ENCODE data around the gene RNGTT.

DNA sequence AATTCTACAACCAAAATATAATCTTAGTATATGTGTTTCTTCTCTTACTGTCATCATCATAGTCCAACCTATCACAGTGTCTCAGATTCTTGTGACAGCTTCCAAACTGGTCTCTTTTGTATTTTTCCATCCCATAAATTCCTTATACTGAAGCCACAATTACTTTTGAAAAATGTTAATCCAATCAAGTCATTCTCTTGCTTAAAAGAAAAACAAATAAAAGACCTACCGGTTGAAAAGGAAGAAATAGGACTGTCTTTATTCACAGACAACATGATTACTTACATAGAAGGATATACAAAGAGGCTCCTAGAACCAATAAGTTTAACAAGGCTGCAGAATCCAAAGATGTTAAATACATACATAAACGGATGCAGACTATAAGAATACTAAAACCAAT lies 339.9 kb downstream of the RNGTT start:
- TF ChIP-seq, protein P1, sequence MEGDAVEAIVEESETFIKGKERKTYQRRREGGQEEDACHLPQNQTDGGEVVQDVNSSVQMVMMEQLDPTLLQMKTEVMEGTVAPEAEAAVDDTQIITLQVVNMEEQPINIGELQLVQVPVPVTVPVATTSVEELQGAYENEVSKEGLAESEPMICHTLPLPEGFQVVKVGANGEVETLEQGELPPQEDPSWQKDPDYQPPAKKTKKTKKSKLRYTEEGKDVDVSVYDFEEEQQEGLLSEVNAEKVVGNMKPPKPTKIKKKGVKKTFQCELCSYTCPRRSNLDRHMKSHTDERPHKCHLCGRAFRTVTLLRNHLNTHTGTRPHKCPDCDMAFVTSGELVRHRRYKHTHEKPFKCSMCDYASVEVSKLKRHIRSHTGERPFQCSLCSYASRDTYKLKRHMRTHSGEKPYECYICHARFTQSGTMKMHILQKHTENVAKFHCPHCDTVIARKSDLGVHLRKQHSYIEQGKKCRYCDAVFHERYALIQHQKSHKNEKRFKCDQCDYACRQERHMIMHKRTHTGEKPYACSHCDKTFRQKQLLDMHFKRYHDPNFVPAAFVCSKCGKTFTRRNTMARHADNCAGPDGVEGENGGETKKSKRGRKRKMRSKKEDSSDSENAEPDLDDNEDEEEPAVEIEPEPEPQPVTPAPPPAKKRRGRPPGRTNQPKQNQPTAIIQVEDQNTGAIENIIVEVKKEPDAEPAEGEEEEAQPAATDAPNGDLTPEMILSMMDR (conservative IDR thresholded peaks at IDR 0.05; ENCODE audit: low read length) = no peak
- no peak for TF ChIP-seq EZH2phosphoT487 (IDR thresholded peaks at IDR 0.05; ENCODE audit: borderline replicate concordance)

All from Loucy (cell line).